HG03103 (cell line): ENCODE data around the gene AMFR.

Source experiments
- ATAC-seq: cut with Tn5 transposase; IDR thresholded peaks from one replicate; pipeline ENCODE4 v1.9.1; 2021; ENCODE audit warnings: low read depth; ENCODE audit not compliant: unreplicated experiment

The AMFR gene

DNA sequence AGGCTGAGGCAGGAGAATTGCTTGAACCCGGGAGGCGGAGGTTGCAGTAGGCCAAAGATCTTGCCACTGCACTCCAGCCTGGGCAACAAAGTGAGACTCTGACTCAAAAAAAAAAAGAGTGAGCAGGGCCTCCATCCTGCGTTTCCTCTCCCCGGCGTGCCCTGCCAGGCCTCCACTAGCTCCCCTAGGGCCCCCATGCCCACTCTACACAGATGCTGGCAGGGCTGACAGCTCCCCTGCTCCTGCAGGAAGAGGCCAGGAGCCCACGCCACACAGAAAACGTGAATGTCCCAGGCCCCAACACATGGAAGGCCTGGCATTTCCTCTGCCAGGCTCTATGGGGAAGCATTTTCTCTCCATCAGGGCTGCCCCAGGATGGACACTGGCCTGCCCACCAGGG, 109.4 kb downstream of the AMFR start:
- ATAC-seq: no peak

DNA sequence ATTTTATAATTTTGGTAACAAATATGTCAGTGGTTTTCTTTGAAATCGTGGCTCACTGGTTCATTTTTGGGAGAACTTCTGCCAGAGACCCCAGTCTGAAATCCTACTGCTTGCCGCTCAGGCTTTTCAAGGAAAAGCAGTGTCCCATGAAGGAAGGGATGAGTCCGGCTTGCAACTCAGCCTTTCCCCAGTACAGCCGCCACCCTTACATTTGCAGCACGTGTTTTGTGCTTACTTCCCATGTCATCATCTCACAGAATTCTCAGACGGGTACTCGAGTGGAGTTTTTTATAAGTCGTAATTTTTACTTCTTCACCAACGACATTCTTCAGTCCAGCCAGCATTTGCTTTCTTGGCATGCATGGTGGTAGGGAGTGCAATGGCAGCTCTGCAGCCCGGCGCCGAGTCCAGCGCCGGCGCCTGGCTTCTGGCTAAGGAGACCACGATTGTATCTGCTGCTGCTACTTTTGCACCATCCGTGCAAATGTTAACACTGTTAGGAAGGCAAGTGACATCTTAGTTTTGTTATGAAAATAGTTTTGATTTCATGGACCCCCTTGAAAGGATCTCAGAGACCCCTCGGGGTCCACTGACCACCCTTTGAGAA, 111.0 kb downstream of the AMFR start:
- no peak for ATAC-seq

DNA sequence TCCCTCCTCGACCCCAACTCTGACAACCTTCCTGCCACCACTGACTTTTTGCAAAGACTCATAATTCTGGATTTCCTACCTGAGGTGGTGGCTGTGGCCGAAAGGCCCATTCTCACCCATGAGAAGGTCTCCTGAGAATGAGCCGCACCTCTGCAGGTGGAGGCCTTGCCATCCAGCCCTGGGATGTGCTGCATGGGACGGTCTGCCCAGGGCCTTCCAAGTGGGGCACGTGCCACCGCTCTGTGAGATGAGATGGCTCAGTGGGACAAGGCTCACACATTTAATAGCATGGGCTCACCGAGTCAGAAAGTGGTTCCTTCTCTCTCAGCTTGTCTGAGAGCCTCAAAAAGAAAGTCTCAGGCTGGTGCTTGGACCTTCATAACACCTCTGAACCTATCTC, 112.8 kb downstream of the AMFR start:
- ATAC-seq: no peak

DNA sequence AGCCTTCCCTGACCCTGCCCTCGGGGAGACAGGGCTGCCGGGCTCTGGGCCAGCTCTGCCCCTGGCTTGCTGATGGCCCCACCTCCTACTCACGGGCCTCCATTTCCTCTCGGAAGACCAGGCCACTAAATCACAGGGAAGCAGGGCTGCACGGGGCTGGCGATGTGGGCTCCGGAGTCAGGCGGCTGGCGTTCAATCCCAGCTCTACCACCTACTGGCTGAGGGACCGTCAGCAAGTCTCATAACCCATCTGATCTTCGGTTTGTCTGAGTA, 113.4 kb downstream of the AMFR start:
- ATAC-seq: no peak
